Neural cell (in vitro differentiated cells): ENCODE measurements around the gene LRCH4.

Source experiments
- REST ChIP-seq: IDR thresholded peaks from 2 replicates; pipeline ENCODE4 v1.6.1; 2012; ENCODE audit warnings: borderline replicate concordance
- SMC3 ChIP-seq: fragments of 450-650 bp; conservative IDR thresholded peaks from 2 replicates; pipeline ENCODE4 v1.6.1; 2014; ENCODE audit warnings: antibody characterized with exemption, mild to moderate bottlenecking, moderate library complexity; ENCODE audit not compliant: poor library complexity

GRCh38 chr7:100543586-100543985 lies 42.3 kb downstream of the LRCH4 start:
- no peak for TF ChIP-seq REST
- no peak for TF ChIP-seq SMC3
